Effector memory CD8-positive, alpha-beta T cell (primary cell): ENCODE data around the gene ECI2.
A peak's percentile ranks its signal among the peaks of the same experiment; 100 is the strongest.

Source experiments
- ATAC-seq: fragments of 150-1000 bp; cut with Tn5 transposase; replicated peaks from 2 replicates; pipeline ENCODE4 v1.10.0; 2021; ENCODE audit warnings: mild to moderate bottlenecking, moderate library complexity
- DNase-seq, 3 experiments: peaks; one replicate each; pipeline ENCODE4 v3.0.0; 2021
- H3K27ac Mint-ChIP-seq, 2 donors: one replicate each; pipeline ENCODE4 v1.8.0; 2022; ENCODE audit warnings: mild to moderate bottlenecking in 2 of 2, mixed read lengths in 2 of 2, moderate library complexity in 2 of 2
- H3K27me3 Mint-ChIP-seq, 2 donors: one replicate each; pipeline ENCODE4 v1.8.0; 2022; ENCODE audit warnings: mixed read lengths in 2 of 2
- H3K36me3 Mint-ChIP-seq: one replicate; pipeline ENCODE4 v1.8.0; 2022; ENCODE audit warnings: mild to moderate bottlenecking, moderate library complexity, mixed read lengths; ENCODE audit not compliant: insufficient read depth
- H3K4me1 Mint-ChIP-seq, 2 donors: one replicate each; pipeline ENCODE4 v1.8.0; 2022; ENCODE audit warnings: low read depth in 2 of 2, mixed read lengths in 2 of 2
- H3K4me3 Mint-ChIP-seq, 2 donors: one replicate each; pipeline ENCODE4 v1.8.0; 2022; ENCODE audit warnings: mild to moderate bottlenecking in 2 of 2, mixed read lengths in 2 of 2, moderate library complexity in 2 of 2
- H3K9me3 Mint-ChIP-seq, 2 donors: one replicate each; pipeline ENCODE4 v1.8.0; 2022; ENCODE audit warnings: mixed read lengths in 2 of 2

ECI2 gene

GRCh38 chr6:4163408-4164116 lies 28.2 kb upstream of the ECI2 start:
- H3K27ac Mint-ChIP-seq = no peak overlapping the region
- H3K4me3 Mint-ChIP-seq = no peak overlapping the region
- H3K36me3 Mint-ChIP-seq = no peaks in the 10 kb centered on the region
- H3K9me3 Mint-ChIP-seq = no peaks in the 10 kb centered on the region
- DNase-seq (no peak), ATAC-seq (no peak)
- H3K4me1 Mint-ChIP-seq = no peaks in the 10 kb centered on the region
- H3K27me3 Mint-ChIP-seq = peaks cover 17 to 18% of the 10 kb centered on the region in 2 donors

- Mint-ChIP-seq H3K36me3 (no peaks in the 10 kb centered on the region), H3K9me3 (no peaks in the 10 kb centered on the region), H3K4me3 (no peak overlapping the region), H3K4me1 (no peaks in the 10 kb centered on the region), H3K27me3 (peaks cover 18% of the 10 kb centered on the region in 2 donors), H3K27ac (no peak overlapping the region)
- no peak for ATAC-seq
- no peak for DNase-seq
These were observed 27.0 kb upstream of the ECI2 start for GRCh38 chr6:4162370-4162769.

GRCh38 chr6:4159491-4159890 lies 24.1 kb upstream of the ECI2 start:
- Mint-ChIP-seq H3K4me3 (no peak overlapping the region), H3K36me3 (no peaks in the 10 kb centered on the region), H3K4me1 (no peaks in the 10 kb centered on the region), H3K9me3 (no peaks in the 10 kb centered on the region), H3K27me3 (peaks cover 13 to 14% of the 10 kb centered on the region in 2 donors), H3K27ac (no peak overlapping the region)
- DNase-seq (no peak), ATAC-seq (no peak)

GRCh38 chr6:4157506-4157905 lies 22.1 kb upstream of the ECI2 start:
- Mint-ChIP-seq H3K27ac (no peak overlapping the region), H3K27me3 (peaks cover 10 to 16% of the 10 kb centered on the region in 2 donors), H3K9me3 (no peaks in the 10 kb centered on the region), H3K4me3 (no peak overlapping the region), H3K4me1 (no peaks in the 10 kb centered on the region), H3K36me3 (no peaks in the 10 kb centered on the region)
- DNase-seq (no peak), ATAC-seq (no peak)

- no peaks in the 10 kb centered on the region for H3K36me3 Mint-ChIP-seq
- ATAC-seq = peak; percentile 97
- H3K9me3 Mint-ChIP-seq = no peaks in the 10 kb centered on the region
- H3K27ac Mint-ChIP-seq = no peak overlapping the region
- H3K27me3 Mint-ChIP-seq = peaks cover 10 to 21% of the 10 kb centered on the region in 2 donors
- DNase-seq = peak; percentile 77 to 81 (median 78)
- no peaks in the 10 kb centered on the region for H3K4me1 Mint-ChIP-seq
- H3K4me3 Mint-ChIP-seq = no peak overlapping the region
These were observed 20.6 kb upstream of the ECI2 start for GRCh38 chr6:4155848-4156466.

DNA sequence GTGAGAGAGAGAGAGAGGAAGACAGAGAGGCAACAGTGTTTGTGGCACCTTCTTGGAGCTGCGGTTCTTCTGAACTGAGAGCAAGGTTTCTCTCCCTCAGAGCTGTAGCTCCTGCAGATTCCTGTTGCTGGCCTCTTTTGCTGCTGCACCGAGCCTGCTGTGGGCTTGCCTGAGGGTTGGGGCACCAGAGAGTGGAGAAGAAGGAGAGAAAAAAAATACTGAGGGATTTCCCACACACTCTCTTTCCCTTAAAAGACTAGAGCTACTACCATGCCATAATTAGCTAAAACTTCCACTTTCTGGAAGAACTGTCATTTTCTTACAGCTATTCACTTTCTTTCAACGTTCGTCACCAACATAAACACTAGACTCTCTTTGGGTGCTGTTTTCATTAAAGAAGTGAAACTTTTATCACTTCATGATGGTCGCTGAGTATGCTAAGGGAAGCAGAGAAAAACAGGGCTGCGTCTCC lies 18.2 kb upstream of the ECI2 start:
- DNase-seq = no peak
- H3K4me1 Mint-ChIP-seq = no peaks in the 10 kb centered on the region
- no peak overlapping the region for H3K4me3 Mint-ChIP-seq
- H3K9me3 Mint-ChIP-seq = no peaks in the 10 kb centered on the region
- H3K27ac Mint-ChIP-seq = no peak overlapping the region
- H3K27me3 Mint-ChIP-seq = peaks cover 0 to 21% of the 10 kb centered on the region in 2 donors
- ATAC-seq = no peak
- no peaks in the 10 kb centered on the region for H3K36me3 Mint-ChIP-seq

- no peak overlapping the region for H3K27ac Mint-ChIP-seq
- H3K36me3 Mint-ChIP-seq = no peaks in the 10 kb centered on the region
- H3K4me3 Mint-ChIP-seq = no peak overlapping the region
- H3K27me3 Mint-ChIP-seq = no peaks in the 10 kb centered on the region
- H3K4me1 Mint-ChIP-seq = no peaks in the 10 kb centered on the region
- H3K9me3 Mint-ChIP-seq = no peaks in the 10 kb centered on the region
- DNase-seq (no peak), ATAC-seq (no peak)
These were observed 9.7 kb upstream of the ECI2 start for GRCh38 chr6:4145083-4145482.

DNA sequence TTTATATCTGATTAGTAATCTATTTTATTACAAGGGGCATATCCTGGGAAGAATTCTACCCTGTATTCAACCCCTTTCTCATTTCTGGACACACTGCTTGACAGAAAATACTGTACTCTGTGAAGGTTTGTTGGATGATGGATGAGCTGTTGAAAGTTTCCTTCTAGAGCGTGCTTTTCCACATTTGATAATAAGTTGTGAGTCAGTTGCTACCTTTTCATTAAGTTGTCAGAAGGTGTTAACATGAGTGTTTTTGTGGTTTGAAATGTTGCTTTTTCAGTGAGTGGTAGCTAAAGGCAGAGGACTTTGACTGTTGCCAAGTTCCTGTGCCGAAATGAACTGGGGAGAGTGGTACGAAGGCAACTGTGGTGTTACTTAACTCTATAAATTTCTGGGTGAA lies 3.9 kb upstream of the ECI2 start:
- no peaks in the 10 kb centered on the region for H3K36me3 Mint-ChIP-seq
- no peaks in the 10 kb centered on the region for H3K9me3 Mint-ChIP-seq
- DNase-seq = no peak
- ATAC-seq = no peak
- H3K4me3 Mint-ChIP-seq = peak overlapping the region in 1 of 2 donors; percentile 0
- no peak overlapping the region for H3K27ac Mint-ChIP-seq
- H3K27me3 Mint-ChIP-seq = no peaks in the 10 kb centered on the region
- H3K4me1 Mint-ChIP-seq = peaks cover 6 to 21% of the 10 kb centered on the region in 2 donors

GRCh38 chr6:4138186-4138585 lies 2.8 kb upstream of the ECI2 start:
- DNase-seq (no peak), ATAC-seq (no peak)
- H3K36me3 Mint-ChIP-seq = peaks cover 7% of the 10 kb centered on the region
- peak overlapping the region in 1 of 2 donors; percentile 5 for H3K27ac Mint-ChIP-seq
- H3K9me3 Mint-ChIP-seq = no peaks in the 10 kb centered on the region
- peaks cover 14 to 32% of the 10 kb centered on the region in 2 donors for H3K4me1 Mint-ChIP-seq
- H3K4me3 Mint-ChIP-seq = no peak overlapping the region
- H3K27me3 Mint-ChIP-seq = no peaks in the 10 kb centered on the region

- no peaks in the 10 kb centered on the region for H3K9me3 Mint-ChIP-seq
- no peak for ATAC-seq
- peaks cover 25 to 47% of the 10 kb centered on the region in 2 donors for H3K4me1 Mint-ChIP-seq
These were observed 1.0 kb upstream of the ECI2 start for GRCh38 chr6:4136354-4136831.

DNA sequence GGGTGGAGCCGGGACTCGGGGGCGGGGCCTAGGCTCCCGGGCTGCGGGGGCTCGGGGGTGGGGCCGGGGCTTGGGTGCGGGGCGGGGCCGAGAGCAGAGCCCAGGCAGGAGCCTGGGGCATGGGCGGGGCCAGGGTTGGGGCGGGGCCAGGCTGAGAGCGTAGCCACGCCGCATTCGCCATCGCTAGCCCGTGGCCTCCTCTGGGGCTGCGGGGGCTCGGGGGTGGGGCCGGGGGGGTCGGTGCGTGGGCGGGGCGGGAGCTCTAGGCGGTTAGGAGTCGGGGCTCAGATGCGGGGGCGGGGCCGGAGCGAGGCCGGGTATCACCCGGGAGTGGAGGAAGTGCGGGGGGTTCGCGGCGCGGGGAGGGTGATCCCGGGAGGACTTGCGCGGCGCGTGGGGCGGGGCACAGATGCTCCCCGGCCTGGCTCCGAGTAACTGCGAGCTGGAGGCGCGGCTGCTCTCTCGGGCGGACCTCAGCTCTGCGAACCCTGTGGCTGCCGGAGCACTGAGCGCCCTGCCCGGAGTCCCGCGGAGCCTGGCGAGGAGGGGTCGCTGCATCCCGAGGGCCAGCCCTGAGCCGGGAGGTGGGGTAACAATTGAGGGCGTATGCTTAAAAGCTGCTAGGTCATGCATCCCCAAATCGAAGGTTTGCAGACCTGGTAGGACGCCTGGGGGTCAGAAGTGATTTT lies 434 bp upstream of the ECI2 start:
- peak overlapping the region; percentile 78 to 92 for H3K4me3 Mint-ChIP-seq
- H3K27me3 Mint-ChIP-seq = no peaks in the 10 kb centered on the region
- DNase-seq (peak; percentile 80 to 87 (median 85)), ATAC-seq (peak; percentile 84)
- no peaks in the 10 kb centered on the region for H3K9me3 Mint-ChIP-seq
- peaks cover 25 to 47% of the 10 kb centered on the region in 2 donors for H3K4me1 Mint-ChIP-seq
- H3K27ac Mint-ChIP-seq = peak overlapping the region; percentile 90
- peaks cover 21% of the 10 kb centered on the region for H3K36me3 Mint-ChIP-seq

More at GRCh38 chr6:4136354-4136831, 1.0 kb upstream of the ECI2 start:
- peaks cover 21% of the 10 kb centered on the region for H3K36me3 Mint-ChIP-seq
- DNase-seq = no peak
- no peaks in the 10 kb centered on the region for H3K27me3 Mint-ChIP-seq
- H3K27ac Mint-ChIP-seq = peak overlapping the region; percentile 72 to 90
- peak overlapping the region; percentile 78 to 92 for H3K4me3 Mint-ChIP-seq

DNA sequence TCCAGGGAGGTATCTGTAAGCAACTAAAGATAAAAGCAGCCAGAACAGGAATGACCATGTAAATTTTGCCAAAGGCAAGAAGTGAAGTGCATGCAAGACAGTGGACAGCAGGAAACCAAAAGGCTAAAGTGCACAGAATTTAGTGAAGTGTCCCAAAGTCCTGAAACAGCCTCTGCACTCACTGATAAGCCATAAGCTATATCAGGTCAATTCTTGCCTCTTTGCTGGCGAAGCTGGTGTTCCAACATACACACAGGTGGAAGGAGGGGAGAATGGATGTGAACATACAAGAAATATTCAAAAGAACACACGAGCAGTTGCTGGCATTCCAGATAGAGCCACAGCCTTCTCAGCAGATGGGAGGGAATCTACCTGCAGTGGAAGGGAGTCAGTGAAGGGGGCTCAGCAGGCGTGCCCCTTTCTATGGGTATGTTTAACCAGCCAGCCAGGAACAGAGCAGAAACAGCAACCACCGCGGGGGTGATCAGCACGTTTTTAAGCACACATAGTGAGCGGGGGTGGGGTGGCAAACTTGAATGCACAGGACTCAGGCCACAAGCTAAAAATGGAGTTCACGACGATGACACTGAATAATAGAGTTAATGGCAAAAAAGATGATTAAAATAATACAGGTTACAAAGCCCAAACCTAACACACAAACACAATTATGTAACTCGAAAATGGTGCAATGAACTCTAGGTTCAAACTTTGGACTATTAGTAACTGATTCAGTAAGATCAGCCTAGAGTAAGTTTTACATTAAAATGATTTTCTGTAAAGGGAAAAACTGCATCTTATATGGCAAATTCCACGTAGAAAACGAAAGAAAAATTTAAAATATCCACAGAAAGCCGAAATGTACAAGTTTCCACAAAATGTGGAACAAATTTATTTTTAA lies 1.2 kb downstream of the ECI2 start:
- Mint-ChIP-seq H3K36me3 (peaks cover 32% of the 10 kb centered on the region), H3K4me3 (peak overlapping the region; percentile 90 to 92)
- DNase-seq = no peak

More for the DNA sequence above, 1.2 kb downstream of the ECI2 start:
- Mint-ChIP-seq H3K9me3 (no peaks in the 10 kb centered on the region), H3K27me3 (no peaks in the 10 kb centered on the region), H3K4me1 (peaks cover 25 to 46% of the 10 kb centered on the region in 2 donors), H3K27ac (peak overlapping the region; percentile 90)
- ATAC-seq = no peak
